Right lobe of liver (tissue), 6 donors: Measurements from ENCODE around the gene RSRC1. TPM values are rescaled to one million over a fixed set of nuclear protein-coding genes. Genes with fewer than 3 reads are reported as not detected.
"Not testable (repeated sequence)": the region's sequence is repeated elsewhere in the genome, so short reads cannot be mapped to it uniquely, and the experiment has no call there.

Source experiments
- ATAC-seq, 4 donors: fragments of 200-7000 bp; cut with Tn5 transposase; one replicate each; pipeline ENCODE4 v1.9.1; 2020; ENCODE audit warnings: mild to moderate bottlenecking in 4 of 4, moderate library complexity in 4 of 4
- DNase-seq, 3 donors: peaks; one replicate each; pipeline ENCODE4 v3.0.0-alpha.2; 2020
- H3K27ac ChIP-seq, 3 donors: fragments of 200-600 bp; one replicate each; pipeline ENCODE4 v1.8.0; 2022
- H3K27me3 ChIP-seq, 2 donors: fragments of 200-600 bp; one replicate each; pipeline ENCODE4 v1.8.0; 2022
- H3K36me3 ChIP-seq, 4 donors: fragments of 200-600 bp; sonication (generic) in 1 of 4; one replicate each; pipeline versions ENCODE4 v1.5.1 to v1.8.0; 2017 to 2022; ENCODE audit warnings: control low read depth in 1 of 4
- H3K4me1 ChIP-seq, 4 donors: fragments of 200-600 bp; sonication (generic) in 1 of 4; one replicate each; pipeline versions ENCODE4 v1.5.1 to v1.8.0; 2017 to 2022; ENCODE audit warnings: control low read depth in 1 of 4
- H3K4me3 ChIP-seq, 3 donors: fragments of 200-600 bp; one replicate each; pipeline ENCODE4 v1.8.0; 2022
- H3K9me3 ChIP-seq, 4 donors: fragments of 200-600 bp; sonication (generic) in 1 of 4; one replicate each; pipeline versions ENCODE4 v1.5.1 to v1.8.0; 2017 to 2022; ENCODE audit warnings: control low read depth in 1 of 4
- POLR2A ChIP-seq: fragments of 450-650 bp; IDR thresholded peaks from one replicate; pipeline ENCODE4 v1.6.1; 2017; ENCODE audit warnings: antibody characterized with exemption, mild to moderate bottlenecking
- WGBS: methylation state at CpG from one replicate; pipeline ENCODE4 v1.1.6; 2018; ENCODE audit warnings: low coverage, low lambda C conversion rate; ENCODE audit not compliant: insufficient coverage; ENCODE audit errors: missing lambda C conversion rate; 5-methylcytosine and 5-hydroxymethylcytosine counted together
- intact Hi-C, 2 donors: fragments of 100-400 bp; cut with DNase I; formaldehyde crosslinking; loops; one replicate each; pipeline versions ENCODE4 v1.11.2 to v1.14.1; 2022
- total RNA-seq, 6 experiments: library from RNA; depleted of rRNA in 2 of 6; stranded (reverse); fragments of >200 nt in 2 of 6; fragmentation: NEBNext Ultra II Directional in 3 of 6; extraction: Animal tissue kit (Norgen Biotek cat#: 25700) in 3 of 6; gene quantifications; one replicate each; pipeline versions ENCODE4 v1.1.0 to v1.2.4, GENCODE V29; 2016 to 2023
- TF ChIP-seq, protein P1 (sequence below), 4 donors: fragments of 200-600 bp in 3 of 4; fragments of 450-650 bp in 1 of 4; IDR thresholded peaks; one replicate each; pipeline versions ENCODE4 v1.5.1 to v1.8.0; 2016 to 2022; ENCODE audit warnings: antibody characterized with exemption in 4 of 4, mild to moderate bottlenecking in 2 of 4
- donor health status: DM: no; HTN: yes; CAD: no.
- donor health status: DM: no; HTN: no; CAD: no.
- donor health status: DM: no; HTN: no; CAD: no.
- donor health status: DM: no; HTN: yes; CAD: no.
- donor health status: DM: no; HTN: yes; CAD: no.

Gene RSRC1
- total RNA-seq, 6 experiments from 2014 or later: 10.8 to 22.1 (median 11.7) TPM

- TF ChIP-seq POLR2A: no peak
- TF ChIP-seq, protein P1, sequence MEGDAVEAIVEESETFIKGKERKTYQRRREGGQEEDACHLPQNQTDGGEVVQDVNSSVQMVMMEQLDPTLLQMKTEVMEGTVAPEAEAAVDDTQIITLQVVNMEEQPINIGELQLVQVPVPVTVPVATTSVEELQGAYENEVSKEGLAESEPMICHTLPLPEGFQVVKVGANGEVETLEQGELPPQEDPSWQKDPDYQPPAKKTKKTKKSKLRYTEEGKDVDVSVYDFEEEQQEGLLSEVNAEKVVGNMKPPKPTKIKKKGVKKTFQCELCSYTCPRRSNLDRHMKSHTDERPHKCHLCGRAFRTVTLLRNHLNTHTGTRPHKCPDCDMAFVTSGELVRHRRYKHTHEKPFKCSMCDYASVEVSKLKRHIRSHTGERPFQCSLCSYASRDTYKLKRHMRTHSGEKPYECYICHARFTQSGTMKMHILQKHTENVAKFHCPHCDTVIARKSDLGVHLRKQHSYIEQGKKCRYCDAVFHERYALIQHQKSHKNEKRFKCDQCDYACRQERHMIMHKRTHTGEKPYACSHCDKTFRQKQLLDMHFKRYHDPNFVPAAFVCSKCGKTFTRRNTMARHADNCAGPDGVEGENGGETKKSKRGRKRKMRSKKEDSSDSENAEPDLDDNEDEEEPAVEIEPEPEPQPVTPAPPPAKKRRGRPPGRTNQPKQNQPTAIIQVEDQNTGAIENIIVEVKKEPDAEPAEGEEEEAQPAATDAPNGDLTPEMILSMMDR (IDR thresholded peaks at IDR 0.05): peak in 3 of 4 donors; percentile 16 to 21 (median 18)
- Histone ChIP-seq H3K4me3 (no peak overlapping the region), H3K36me3 (no peaks in the 10 kb centered on the region), H3K4me1 (no peaks in the 10 kb centered on the region), H3K27ac (no peak overlapping the region), H3K27me3 (no peaks in the 10 kb centered on the region), H3K9me3 (no peaks in the 10 kb centered on the region)
- no peak for DNase-seq
- ATAC-seq: no peak
- WGBS: 49% methylated on average over 3 of the region's 3 CpGs
- intact Hi-C loops: no loop called here
Measured at GRCh38 chr3:158313338-158313927, 203.5 kb downstream of the RSRC1 start.

DNA sequence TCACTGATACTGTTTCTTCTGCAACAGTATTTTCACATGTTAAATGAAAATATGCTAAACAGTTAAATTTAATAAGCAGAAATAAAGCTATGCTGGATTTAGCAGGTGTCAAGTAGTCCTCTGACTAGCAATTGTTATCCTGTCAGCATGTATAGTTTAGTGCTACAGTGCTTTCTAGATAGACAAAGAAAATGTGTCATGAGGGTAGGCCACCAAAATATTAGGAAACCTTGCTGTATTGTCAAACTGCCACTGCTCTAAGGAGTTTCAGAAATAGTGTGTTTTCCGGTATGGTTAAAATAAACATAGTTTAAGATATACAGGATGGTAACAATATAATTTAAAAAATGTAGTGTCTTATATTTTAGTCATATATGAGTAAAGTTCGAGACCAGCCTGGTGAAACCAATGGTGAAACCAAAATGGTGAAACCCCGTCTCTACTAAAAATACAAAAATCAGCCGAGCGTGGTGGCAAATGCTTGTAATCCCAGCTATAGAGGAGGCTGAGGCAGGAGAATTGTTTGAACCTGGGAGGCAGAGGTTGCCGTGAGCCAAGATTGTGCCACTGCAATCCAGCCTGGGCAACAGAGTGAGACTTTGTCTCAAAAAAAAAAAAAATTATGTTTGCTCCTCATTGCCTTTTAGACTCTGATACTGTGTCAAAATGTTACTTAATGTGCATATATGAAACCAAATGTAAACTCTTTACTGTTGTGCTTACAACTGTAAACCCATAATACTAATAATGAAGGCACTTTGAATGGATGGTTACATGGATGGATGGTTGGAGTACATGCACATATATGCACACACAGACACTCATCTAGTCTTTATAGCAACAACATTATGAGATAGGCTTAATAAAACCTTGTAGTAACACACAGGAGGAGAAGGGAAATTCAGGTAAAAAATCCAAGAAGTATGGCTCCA is 204.8 kb downstream of the RSRC1 start:
- ATAC-seq: no peak
- H3K4me3 ChIP-seq: no peak overlapping the region
- no peaks in the 10 kb centered on the region for H3K4me1 ChIP-seq
- WGBS: 95% methylated on average over 6 of the region's 6 CpGs
- no peaks in the 10 kb centered on the region for H3K36me3 ChIP-seq
- H3K27me3 ChIP-seq: no peaks in the 10 kb centered on the region
- no peaks in the 10 kb centered on the region for H3K9me3 ChIP-seq
- intact Hi-C loops: no loop called here
- TF ChIP-seq POLR2A: no peak
- TF ChIP-seq, protein P1 (IDR thresholded peaks at IDR 0.05): no peak
- H3K27ac ChIP-seq: no peak overlapping the region
- no peak for DNase-seq

DNA sequence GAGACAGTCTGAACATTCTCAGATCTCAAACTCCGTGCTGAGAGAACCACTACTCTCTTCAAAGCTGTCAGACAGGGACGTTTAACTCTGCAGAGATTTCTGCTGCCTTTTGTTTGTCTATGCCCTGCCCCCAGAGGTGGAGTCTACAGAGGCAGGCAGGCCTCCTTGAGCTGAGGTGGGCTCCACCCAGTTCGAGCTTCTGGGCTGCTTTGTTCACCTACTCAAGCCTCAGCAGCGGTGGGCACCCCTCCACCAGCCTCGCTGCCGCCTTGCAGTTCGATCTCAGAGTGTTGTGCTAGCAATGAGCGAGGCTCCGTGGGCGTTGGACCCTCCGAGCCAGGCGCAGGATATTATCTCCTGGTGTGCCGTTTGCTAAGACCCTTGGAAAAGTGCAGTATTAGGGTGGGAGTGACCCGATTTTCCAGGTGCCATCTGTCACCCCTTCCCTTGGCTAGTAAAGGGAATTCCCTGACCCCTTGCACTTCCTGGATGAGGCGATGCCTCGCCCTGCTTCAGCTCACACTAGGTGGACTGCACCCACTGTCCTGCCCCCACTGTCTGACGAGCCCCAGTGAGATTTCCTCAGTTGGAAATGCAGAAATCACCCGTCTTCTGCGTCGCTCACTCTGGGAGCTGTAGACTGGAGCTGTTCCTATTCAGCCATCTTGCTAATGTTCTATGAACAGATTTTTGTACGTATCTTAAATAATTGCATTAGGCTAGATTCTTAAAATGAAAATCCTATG is 220.0 kb downstream of the RSRC1 start:
- H3K27ac ChIP-seq, H3K9me3 ChIP-seq, ATAC-seq, H3K4me3 ChIP-seq, H3K36me3 ChIP-seq, intact Hi-C loops, DNase-seq, H3K27me3 ChIP-seq, H3K4me1 ChIP-seq: not testable (repeated sequence)
- 52% methylated on average over 6 of the region's 21 CpGs for WGBS

DNA sequence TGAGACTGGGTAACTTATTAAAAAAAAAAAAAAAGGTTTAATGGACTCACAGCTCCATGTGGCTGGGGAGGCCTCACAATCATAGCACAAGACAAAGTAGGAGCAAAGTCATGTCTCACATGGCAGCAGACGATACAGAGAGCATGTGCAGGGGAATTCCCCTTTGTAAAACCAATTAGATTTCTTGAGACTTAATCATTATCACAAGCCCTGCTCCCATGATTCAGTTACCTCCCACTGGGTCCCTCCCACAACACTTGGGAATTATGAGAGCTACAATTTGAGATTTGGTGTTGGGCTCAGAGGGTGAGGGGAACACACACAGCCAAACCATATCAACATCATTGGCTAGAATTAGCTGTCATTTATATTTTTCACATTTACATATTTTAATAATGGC is 221.0 kb downstream of the RSRC1 start:
- DNase-seq (no peak), ATAC-seq (no peak)
- Histone ChIP-seq H3K9me3 (no peaks in the 10 kb centered on the region), H3K4me3 (no peak overlapping the region), H3K27ac (no peak overlapping the region), H3K36me3 (no peaks in the 10 kb centered on the region), H3K4me1 (no peaks in the 10 kb centered on the region), H3K27me3 (no peaks in the 10 kb centered on the region)
- TF ChIP-seq POLR2A: no peak
- TF ChIP-seq, protein P1 (IDR thresholded peaks at IDR 0.05): no peak
- 85% methylated on average over 1 of the region's 1 CpG for WGBS
- intact Hi-C loops: no loop called here
